BLaER1 (cell line): ENCODE data around the gene PRTFDC1.
"Not testable (repeated sequence)": the region's sequence is repeated elsewhere in the genome, so short reads cannot be mapped to it uniquely, and the experiment has no call there.

Source experiments
- H3K27ac ChIP-seq: shearing (Covaris generic); formaldehyde crosslinking; 2 replicates; pipeline ENCODE4 v1.8.1; 2022
- H3K27me3 ChIP-seq: shearing (Covaris generic); formaldehyde crosslinking; 2 replicates; pipeline ENCODE4 v1.8.1; 2022
- H3K36me3 ChIP-seq: shearing (Covaris generic); formaldehyde crosslinking; 2 replicates; pipeline ENCODE4 v1.8.1; 2022
- H3K4me1 ChIP-seq: shearing (Covaris generic); formaldehyde crosslinking; 2 replicates; pipeline ENCODE4 v1.8.1; 2022
- H3K4me2 ChIP-seq: shearing (Covaris generic); formaldehyde crosslinking; 2 replicates; pipeline ENCODE4 v1.8.1; 2022
- H3K4me3 ChIP-seq: shearing (Covaris generic); formaldehyde crosslinking; 2 replicates; pipeline ENCODE4 v1.8.1; 2022
- H3K9ac ChIP-seq: shearing (Covaris generic); formaldehyde crosslinking; 2 replicates; pipeline ENCODE4 v1.8.1; 2022
- H3K9me3 ChIP-seq: shearing (Covaris generic); formaldehyde crosslinking; 2 replicates; pipeline ENCODE4 v1.8.1; 2022
- H4K20me1 ChIP-seq: shearing (Covaris generic); formaldehyde crosslinking; 2 replicates; pipeline ENCODE4 v1.8.1; 2022
- Cebpa-rat ChIP-seq: shearing (Covaris generic); IDR thresholded peaks from 2 replicates; pipeline ENCODE4 v1.8.1; 2022

Gene PRTFDC1

GRCh38 chr10:24935504-24936292 lies 16.7 kb downstream of the PRTFDC1 start:
- H3K4me1 ChIP-seq, result peaks cover 2% of the 10 kb centered on the region
- H3K9ac ChIP-seq, result no peak overlapping the region
- no peaks in the 10 kb centered on the region for H3K9me3 ChIP-seq
- no peak overlapping the region for H3K27ac ChIP-seq
- no peaks in the 10 kb centered on the region for H4K20me1 ChIP-seq
- TF ChIP-seq Cebpa-rat, result no peak
- H3K4me2 ChIP-seq, result no peak overlapping the region
- no peaks in the 10 kb centered on the region for H3K27me3 ChIP-seq
- H3K36me3 ChIP-seq, result no peaks in the 10 kb centered on the region
- H3K4me3 ChIP-seq, result no peak overlapping the region

- peaks cover 29% of the 10 kb centered on the region for H3K4me1 ChIP-seq
- TF ChIP-seq Cebpa-rat, result no peak
- no peak overlapping the region for H3K4me2 ChIP-seq
- H3K9ac ChIP-seq, result no peak overlapping the region
- H3K9me3 ChIP-seq, result no peaks in the 10 kb centered on the region
- no peak overlapping the region for H3K4me3 ChIP-seq
- H3K27me3 ChIP-seq, result peaks cover 5% of the 10 kb centered on the region; the same call in 1 of the 2 replicates
- no peak overlapping the region for H3K27ac ChIP-seq
- H4K20me1 ChIP-seq, result peaks cover 25% of the 10 kb centered on the region
- H3K36me3 ChIP-seq, result no peaks in the 10 kb centered on the region
Observed at GRCh38 chr10:24931236-24931635, 21.2 kb downstream of the PRTFDC1 start.

GRCh38 chr10:24930427-24930826 lies 22.0 kb downstream of the PRTFDC1 start:
- peaks cover 25% of the 10 kb centered on the region for H4K20me1 ChIP-seq
- H3K4me3 ChIP-seq, result no peak overlapping the region
- no peak for TF ChIP-seq Cebpa-rat
- H3K4me2 ChIP-seq, result peak overlapping the region; percentile 85
- H3K36me3 ChIP-seq, result no peaks in the 10 kb centered on the region
- H3K27ac ChIP-seq, result no peak overlapping the region
- peaks cover 29% of the 10 kb centered on the region for H3K4me1 ChIP-seq
- H3K9me3 ChIP-seq, result no peaks in the 10 kb centered on the region
- peaks cover 5% of the 10 kb centered on the region; the same call in 1 of the 2 replicates for H3K27me3 ChIP-seq
- no peak overlapping the region for H3K9ac ChIP-seq

- Histone ChIP-seq H3K27ac (no peak overlapping the region), H3K36me3 (no peaks in the 10 kb centered on the region), H4K20me1 (peaks cover 25% of the 10 kb centered on the region), H3K9me3 (0 out of 2 replicates have a peak, but pooled peaks cover 3% of the 10 kb centered on the region), H3K4me2 (peak overlapping the region; percentile 85), H3K4me3 (no peak overlapping the region), H3K27me3 (peaks cover 5% of the 10 kb centered on the region; the same call in 1 of the 2 replicates), H3K9ac (no peak overlapping the region; the same call in 1 of the 2 replicates), H3K4me1 (peaks cover 29% of the 10 kb centered on the region)
- TF ChIP-seq Cebpa-rat, result no peak
Observed at GRCh38 chr10:24929904-24930303, 22.5 kb downstream of the PRTFDC1 start.

- H4K20me1 ChIP-seq, result peaks cover 25% of the 10 kb centered on the region
- no peak for TF ChIP-seq Cebpa-rat
- peak overlapping the region; percentile 85 for H3K4me2 ChIP-seq
- no peak overlapping the region for H3K27ac ChIP-seq
- H3K4me3 ChIP-seq, result no peak overlapping the region
- H3K9me3 ChIP-seq, result 0 out of 2 replicates have a peak, but pooled peaks cover 3% of the 10 kb centered on the region
- H3K36me3 ChIP-seq, result no peaks in the 10 kb centered on the region
- no peak overlapping the region; the same call in 1 of the 2 replicates for H3K9ac ChIP-seq
- peaks cover 29% of the 10 kb centered on the region for H3K4me1 ChIP-seq
- peaks cover 5% of the 10 kb centered on the region; the same call in 1 of the 2 replicates for H3K27me3 ChIP-seq
Observed at GRCh38 chr10:24929056-24929544, 23.3 kb downstream of the PRTFDC1 start.

GRCh38 chr10:24928163-24928562 lies 24.2 kb downstream of the PRTFDC1 start:
- Histone ChIP-seq H3K9me3 (peaks cover 11% of the 10 kb centered on the region), H3K27me3 (peaks cover 5% of the 10 kb centered on the region; the same call in 1 of the 2 replicates), H3K9ac (no peak overlapping the region), H3K36me3 (no peaks in the 10 kb centered on the region), H3K4me1 (peaks cover 29% of the 10 kb centered on the region), H3K4me3 (no peak overlapping the region), H4K20me1 (peaks cover 25% of the 10 kb centered on the region), H3K4me2 (peak overlapping the region; percentile 85; the same call in 1 of the 2 replicates), H3K27ac (no peak overlapping the region)
- TF ChIP-seq Cebpa-rat, result no peak

GRCh38 chr10:24926557-24926956 lies 25.8 kb downstream of the PRTFDC1 start:
- Histone ChIP-seq H3K9ac (no peak overlapping the region), H3K36me3 (0 out of 2 replicates have a peak, but pooled peaks cover 6% of the 10 kb centered on the region), H3K27ac (no peak overlapping the region), H3K9me3 (peaks cover 12% of the 10 kb centered on the region), H4K20me1 (peaks cover 25% of the 10 kb centered on the region), H3K4me3 (no peak overlapping the region), H3K4me1 (peaks cover 29% of the 10 kb centered on the region), H3K27me3 (peaks cover 5% of the 10 kb centered on the region; the same call in 1 of the 2 replicates), H3K4me2 (no peak overlapping the region)
- no peak for TF ChIP-seq Cebpa-rat

- Histone ChIP-seq H3K27ac (no peak overlapping the region), H4K20me1 (peaks cover 25% of the 10 kb centered on the region), H3K4me1 (peaks cover 28% of the 10 kb centered on the region), H3K9ac (no peak overlapping the region), H3K9me3 (peaks cover 12% of the 10 kb centered on the region), H3K27me3 (peaks cover 5% of the 10 kb centered on the region; the same call in 1 of the 2 replicates), H3K4me2 (no peak overlapping the region), H3K4me3 (no peak overlapping the region), H3K36me3 (0 out of 2 replicates have a peak, but pooled peaks cover 6% of the 10 kb centered on the region)
- no peak for TF ChIP-seq Cebpa-rat
Observed at GRCh38 chr10:24925799-24926198, 26.6 kb downstream of the PRTFDC1 start.

- H3K27ac ChIP-seq, H3K36me3 ChIP-seq, H3K4me2 ChIP-seq, H3K9ac ChIP-seq, H3K27me3 ChIP-seq, H3K4me3 ChIP-seq: not testable (repeated sequence)
- peaks cover 14% of the 10 kb centered on the region for H3K4me1 ChIP-seq
- H3K9me3 ChIP-seq, result peaks cover 20% of the 10 kb centered on the region
- H4K20me1 ChIP-seq, result peaks cover 13% of the 10 kb centered on the region
Observed at GRCh38 chr10:24924483-24924882, 27.9 kb downstream of the PRTFDC1 start.

GRCh38 chr10:24922222-24922868 lies 30.1 kb downstream of the PRTFDC1 start:
- H3K9ac ChIP-seq, H3K4me1 ChIP-seq, H3K36me3 ChIP-seq, H3K27ac ChIP-seq, H4K20me1 ChIP-seq, H3K4me3 ChIP-seq, H3K27me3 ChIP-seq, H3K4me2 ChIP-seq: not testable (repeated sequence)
- peaks cover 31% of the 10 kb centered on the region for H3K9me3 ChIP-seq
